Breast epithelium (tissue), 3 donors: Measurements from ENCODE around the gene GPR15LG.

Source experiments
- CTCF ChIP-seq, 3 donors: fragments of 450-650 bp; IDR thresholded peaks; one replicate each; pipeline ENCODE4 v1.5.1; 2016 to 2017; ENCODE audit warnings: antibody characterized with exemption in 3 of 3, mild to moderate bottlenecking in 3 of 3, moderate library complexity in 3 of 3
- POLR2A ChIP-seq: fragments of 450-650 bp; IDR thresholded peaks from one replicate; pipeline ENCODE4 v1.6.1; 2016; ENCODE audit warnings: antibody characterized with exemption, mild to moderate bottlenecking, moderate library complexity
- POLR2AphosphoS5 ChIP-seq, 3 donors: sonication (generic); formaldehyde crosslinking; IDR thresholded peaks; one replicate each; pipeline ENCODE4 v1.6.1; 2017; ENCODE audit warnings: antibody characterized with exemption in 3 of 3

GRCh38 chr10:84193846-84194423, 20.3 kb downstream of the GPR15LG start:
- TF ChIP-seq CTCF (IDR thresholded peaks at IDR 0.05) (no peak), POLR2A (no peak), POLR2AphosphoS5 (IDR thresholded peaks at IDR 0.05) (no peak)
